ENCODE results near the gene DAPP1. TPM values are rescaled to one million over a fixed set of nuclear protein-coding genes. Genes with fewer than 3 reads are reported as not detected.

Gene DAPP1
- total and polyA plus RNA-seq, 2 experiments from 2014 or later = not detected

GRCh38 chr4:99834569-99834968 lies 17.9 kb downstream of the DAPP1 start (continued):
- no peak for TF ChIP-seq EZH2phosphoT487 (IDR thresholded peaks at IDR 0.05; ENCODE audit: unreplicated experiment)
- TF ChIP-seq JUNB (IDR thresholded peaks at IDR 0.05; ENCODE audit: unreplicated experiment) = no peak
- no peak for TF ChIP-seq ZNF114 (CRISPR knock-in tag; IDR thresholded peaks at IDR 0.05)
- no peak for TF ChIP-seq STAT1 (IDR thresholded peaks at IDR 0.05; ENCODE audit: unreplicated experiment)

- Histone ChIP-seq H3K4me2 (no peak overlapping the region), H3F3A (replicated peaks; ENCODE audit: low read depth) (no peaks in the 10 kb centered on the region), H4K20me1 (replicated peaks; ENCODE audit: insufficient read depth) (no peaks in the 10 kb centered on the region), H3K36me3 (ENCODE audit: insufficient read depth) (no peaks in the 10 kb centered on the region), H3K4me3 (no peak overlapping the region), H3K4me1 (ENCODE audit: insufficient read depth) (no peaks in the 10 kb centered on the region), H3K79me2 (replicated peaks; ENCODE audit: insufficient read depth) (no peaks in the 10 kb centered on the region), H3K27me3 (ENCODE audit: insufficient read depth) (no peaks in the 10 kb centered on the region), H2AFZ (no peak overlapping the region), H3K9me2 (ENCODE audit: insufficient read depth) (no peaks in the 10 kb centered on the region), H3K27ac (ENCODE audit: low read depth) (no peak overlapping the region)
- DNase-seq (ENCODE audit: low spot score) (no peak), ATAC-seq (no peak)
- Mint-ChIP-seq H3K4me3 (no peak overlapping the region), H3K9me3 (no peaks in the 10 kb centered on the region), H3K27me3 (ENCODE audit: insufficient read depth, low read depth, poor library complexity) (peaks cover 8% of the 10 kb centered on the region), H3K4me1 (no peaks in the 10 kb centered on the region), H3K27ac (no peak overlapping the region), H3K36me3 (ENCODE audit: low read depth) (no peaks in the 10 kb centered on the region)
- TF ChIP-seq ZNF462 (CRISPR knock-in tag; IDR thresholded peaks at IDR 0.05) = no peak
- TF ChIP-seq ETS1 (IDR thresholded peaks at IDR 0.05) = no peak
- no peak for TF ChIP-seq REST (IDR thresholded peaks at IDR 0.05; ENCODE audit: unreplicated experiment)
- TF ChIP-seq ZNF331 (CRISPR knock-in tag; IDR thresholded peaks at IDR 0.05; ENCODE audit: low read depth) = no peak
- no peak for TF ChIP-seq EZH2 (IDR thresholded peaks at IDR 0.05; ENCODE audit: low read depth, unreplicated experiment)
- TF ChIP-seq EZH2phosphoT487 (IDR thresholded peaks at IDR 0.05; ENCODE audit: unreplicated experiment) = no peak
- no peak for TF ChIP-seq JUNB (IDR thresholded peaks at IDR 0.05; ENCODE audit: unreplicated experiment)
- TF ChIP-seq POLR2AphosphoS5 (IDR thresholded peaks at IDR 0.05; ENCODE audit: low read depth) = no peak
- no peak for TF ChIP-seq CTCF (conservative IDR thresholded peaks at IDR 0.05; ENCODE audit: low read depth in 2 of 2)
- no peak for TF ChIP-seq ZNF114 (CRISPR knock-in tag; IDR thresholded peaks at IDR 0.05)
- TF ChIP-seq CREB1 (CRISPR knock-in tag; IDR thresholded peaks at IDR 0.05; ENCODE audit: low read depth) = no peak
- no peak for TF ChIP-seq STAT1 (IDR thresholded peaks at IDR 0.05; ENCODE audit: unreplicated experiment)
Measured at GRCh38 chr4:99835942-99836341, 19.3 kb downstream of the DAPP1 start.

Measured in GM23338 (cell line).